ENCODE measurements around the gene ABHD17A.

- TF ChIP-seq EP300 (IDR thresholded peaks at IDR 0.05): no peak
- TF ChIP-seq POLR2AphosphoS5 (IDR thresholded peaks at IDR 0.05): no peak
- no peak for TF ChIP-seq CTCF (IDR thresholded peaks at IDR 0.05)
- no peak for TF ChIP-seq POLR2A (IDR thresholded peaks at IDR 0.05)
Measured at GRCh38 chr19:1882786-1883692, 2.3 kb downstream of the ABHD17A start.
